GM12892 (cell line): Measurements from ENCODE around the gene TATDN2.

Experiments
- POLR2A ChIP-seq: IDR thresholded peaks from 2 replicates; pipeline ENCODE4 v1.6.1; 2011; ENCODE audit warnings: low read depth, low read length, control low read depth
- POLR2AphosphoS5 ChIP-seq: IDR thresholded peaks from 2 replicates; pipeline ENCODE4 v1.6.1; 2011; ENCODE audit warnings: low read depth, low read length, control low read depth
- TAF1 ChIP-seq: IDR thresholded peaks from 2 replicates; pipeline ENCODE4 v1.6.1; 2011; ENCODE audit warnings: low read depth, mild to moderate bottlenecking, control low read depth, low read length, borderline replicate concordance

- TF ChIP-seq POLR2A (no peak), POLR2AphosphoS5 (no peak), TAF1 (no peak)
These were observed 71.0 kb downstream of the TATDN2 start for GRCh38 chr3:10319251-10319650.
